CD14-positive monocyte (primary cell): Measurements from ENCODE around the gene WDFY4. TPM values are rescaled to one million over a fixed set of nuclear protein-coding genes. Genes with fewer than 3 reads are reported as not detected.
A peak's percentile ranks its signal among the peaks of the same experiment; 100 is the strongest.

Experiments used
- DNase-seq, 3 donors: peaks; one replicate each; pipeline ENCODE4 v3.0.0-alpha.2; 2011 to 2022
- H2AFZ ChIP-seq: 2 replicates; pipeline ENCODE4 v1.6.0; 2012; ENCODE audit warnings: mild to moderate bottlenecking, low read depth, low read length, inconsistent platforms; ENCODE audit not compliant: insufficient read depth, poor library complexity, severe bottlenecking
- H3K27ac ChIP-seq, 2 donors: 1 replicate in 1 of 2; 2 replicates in 1 of 2; pipeline ENCODE4 v1.5.1; 2012 to 2013; ENCODE audit warnings: low read length in 2 of 2, control low read depth in 1 of 2, inconsistent platforms in 1 of 2, low read depth in 1 of 2, mild to moderate bottlenecking in 1 of 2
- H3K27me3 ChIP-seq, 2 donors: one replicate each; pipeline versions ENCODE4 v1.6.0 to v1.6.1; 2011 to 2013; ENCODE audit warnings: low read length in 2 of 2; ENCODE audit not compliant: control insufficient read depth in 2 of 2, insufficient read depth in 2 of 2
- H3K36me3 ChIP-seq, 2 donors: replicated peaks in 1 of 2; 1 replicate in 1 of 2; 2 replicates in 1 of 2; pipeline versions ENCODE4 v1.5.1 to v1.6.1; 2012 to 2013; ENCODE audit warnings: low read length in 2 of 2, control low read depth in 1 of 2, inconsistent platforms in 1 of 2, mild to moderate bottlenecking in 1 of 2; ENCODE audit not compliant: insufficient read depth in 2 of 2, control insufficient read depth in 1 of 2
- H3K4me1 ChIP-seq, 2 donors: 1 replicate in 1 of 2; 2 replicates in 1 of 2; pipeline versions ENCODE4 v1.5.1 to v1.6.1; 2012 to 2013; ENCODE audit warnings: low read length in 2 of 2, control low read depth in 1 of 2, inconsistent platforms in 1 of 2, mild to moderate bottlenecking in 1 of 2, moderate library complexity in 1 of 2; ENCODE audit not compliant: insufficient read depth in 2 of 2, control insufficient read depth in 1 of 2
- H3K4me2 ChIP-seq: replicated peaks from 2 replicates; pipeline ENCODE3; 2012; ENCODE audit warnings: low read length, moderate library complexity, mild to moderate bottlenecking; ENCODE audit not compliant: poor library complexity, severe bottlenecking; ENCODE audit errors: extremely low read depth
- H3K4me3 ChIP-seq, 3 experiments: fragments of 200-600 bp in 1 of 3; sonication (generic) in 1 of 3; replicated peaks in 1 of 3; 1 replicate in 2 of 3; 2 replicates in 1 of 3; pipeline ENCODE4 v1.5.1; 2011 to 2013; ENCODE audit warnings: low read length in 3 of 3, mild to moderate bottlenecking in 3 of 3, control low read depth in 2 of 3, low read depth in 2 of 3, inconsistent platforms in 1 of 3, moderate library complexity in 1 of 3
- H3K79me2 ChIP-seq: 2 replicates; pipeline ENCODE4 v1.6.0; 2012; ENCODE audit warnings: mild to moderate bottlenecking, control low read depth, inconsistent platforms, low read length, moderate library complexity; ENCODE audit not compliant: insufficient read depth
- H3K9ac ChIP-seq: 2 replicates; pipeline ENCODE4 v1.6.0; 2017; ENCODE audit warnings: low read length, mild to moderate bottlenecking; ENCODE audit not compliant: insufficient read depth, poor library complexity, severe bottlenecking
- H3K9me3 ChIP-seq, 2 donors: replicated peaks in 1 of 2; 1 replicate in 1 of 2; 2 replicates in 1 of 2; pipeline versions ENCODE4 v1.5.1 to v1.6.1; 2012 to 2013; ENCODE audit warnings: low read length in 2 of 2, control low read depth in 1 of 2; ENCODE audit not compliant: control insufficient read depth in 1 of 2, insufficient read depth in 1 of 2
- H4K20me1 ChIP-seq: 2 replicates; pipeline ENCODE4 v1.6.0; 2012; ENCODE audit warnings: mild to moderate bottlenecking, low read length, control low read depth, moderate library complexity; ENCODE audit not compliant: insufficient read depth
- H3K27ac Mint-ChIP-seq, 7 donors: one replicate each; pipeline ENCODE4 v1.8.0; 2020; ENCODE audit warnings: mild to moderate bottlenecking in 7 of 7, mixed read lengths in 7 of 7, moderate library complexity in 6 of 7, inconsistent platforms in 2 of 7
- H3K27me3 Mint-ChIP-seq, 3 donors: one replicate each; pipeline ENCODE4 v1.8.0; 2021 to 2022; ENCODE audit warnings: low read depth in 3 of 3, mild to moderate bottlenecking in 3 of 3, mixed read lengths in 3 of 3, moderate library complexity in 3 of 3, inconsistent platforms in 1 of 3
- H3K36me3 Mint-ChIP-seq, 2 donors: one replicate each; pipeline ENCODE4 v1.8.0; 2020; ENCODE audit warnings: mixed read lengths in 2 of 2, inconsistent platforms in 1 of 2, mild to moderate bottlenecking in 1 of 2
- H3K4me1 Mint-ChIP-seq: one replicate; pipeline ENCODE4 v1.8.0; 2020; ENCODE audit warnings: mild to moderate bottlenecking, mixed read lengths
- H3K4me3 Mint-ChIP-seq, 2 donors: one replicate each; pipeline ENCODE4 v1.8.0; 2020; ENCODE audit warnings: mild to moderate bottlenecking in 2 of 2, mixed read lengths in 2 of 2, moderate library complexity in 1 of 2
- H3K9me3 Mint-ChIP-seq, 7 donors: one replicate each; pipeline ENCODE4 v1.8.0; 2020 to 2022; ENCODE audit warnings: mixed read lengths in 7 of 7, mild to moderate bottlenecking in 6 of 7, moderate library complexity in 6 of 7, inconsistent platforms in 2 of 7
- WGBS: methylation state at CpG from one replicate; pipeline ENCODE4 v1.1.5; 2013; ENCODE audit warnings: missing lambda C conversion rate; ENCODE audit not compliant: insufficient coverage; 5-methylcytosine and 5-hydroxymethylcytosine counted together
- intact Hi-C, 2 donors: fragments of 100-400 bp; cut with micrococcal nuclease; formaldehyde crosslinking; loops; one replicate each; pipeline versions ENCODE4 v1.15.0 to v1.15.1; 2023
- polyA plus RNA-seq, 3 donors: library from polyadenylated mRNA; depleted of rRNA in 1 of 3; unstranded in 2 of 3; stranded (reverse) in 1 of 3; fragments of 300-500 nt in 2 of 3; fragments of >200 nt in 1 of 3; fragmentation: Illumina TruSeq in 2 of 3; gene quantifications; 1 replicate in 2 of 3; 2 replicates in 1 of 3; pipeline ENCODE4 v1.2.3, GENCODE V29; 2012 to 2021
- TF ChIP-seq, protein P1 (sequence below): fragments of 200-600 bp; IDR thresholded peaks from one replicate; pipeline ENCODE4 v1.8.0; 2022; ENCODE audit warnings: antibody characterized with exemption, mild to moderate bottlenecking

WDFY4 gene
- polyA plus RNA-seq, 3 donors = 7.5 to 36.1 (median 9.8) TPM

DNA sequence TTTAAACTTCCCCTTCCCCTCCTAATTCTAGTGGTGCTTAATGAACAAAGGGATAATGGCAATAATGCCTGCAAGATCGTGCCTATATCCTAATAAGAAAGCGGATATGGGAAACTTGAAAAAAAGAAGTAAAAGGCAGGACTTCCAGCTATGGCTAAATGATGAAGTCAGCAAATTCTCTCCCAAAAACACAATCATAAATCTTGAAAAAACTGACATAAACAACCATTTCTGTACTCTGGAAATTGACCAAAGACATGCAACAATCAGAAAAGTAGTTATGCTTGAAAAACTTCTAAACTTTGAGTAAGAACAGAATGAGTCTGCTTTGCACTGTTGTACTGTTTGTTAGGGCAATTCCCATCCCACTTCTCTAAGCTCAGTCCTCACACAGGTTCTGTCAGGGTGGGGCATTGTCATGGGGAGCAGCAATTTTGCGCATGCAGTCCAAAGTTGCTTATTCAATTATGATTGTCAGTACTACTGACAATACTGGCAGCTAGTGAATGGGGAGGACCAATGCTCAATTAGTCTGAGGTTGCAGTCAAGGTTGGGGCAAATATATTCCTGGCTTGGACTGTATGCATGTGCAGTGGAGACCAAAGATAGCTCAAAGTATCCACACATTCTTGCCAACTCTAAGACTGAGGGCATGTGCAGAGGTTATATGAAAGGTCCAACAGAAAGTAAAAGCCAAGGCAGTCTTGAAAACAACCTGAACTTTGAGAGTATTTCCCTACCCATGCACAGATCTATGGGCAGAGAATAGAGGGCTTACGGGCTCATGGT lies 45.7 kb upstream of the WDFY4 start:
- peak overlapping the region in 1 of 2 donors; percentile 67 for H3K4me3 Mint-ChIP-seq
- no peaks in the 10 kb centered on the region for H3K79me2 ChIP-seq
- intact Hi-C loops = loop anchor here in 1 of 2 donors (2.0 kb wide), 1 partner anchor 14 kb away; no protein-coding TSS in a partner anchor
- H3K4me3 ChIP-seq = peak overlapping the region in 2 of 3 experiments; percentile 20 to 44
- H3K9me3 Mint-ChIP-seq = peaks cover 7 to 25% (median 14%) of the 10 kb centered on the region in 7 donors
- no peaks in the 10 kb centered on the region for H4K20me1 ChIP-seq
- H3K4me2 ChIP-seq = peak overlapping the region; percentile 50
- no peaks in the 10 kb centered on the region for H3K27me3 ChIP-seq
- WGBS = no CpG with 5 or more reads among the region's 4 CpGs
- H3K4me1 ChIP-seq = peaks cover 61 to 64% of the 10 kb centered on the region in 2 donors
- no peaks in the 10 kb centered on the region for H3K9me3 ChIP-seq
- TF ChIP-seq, protein P1, sequence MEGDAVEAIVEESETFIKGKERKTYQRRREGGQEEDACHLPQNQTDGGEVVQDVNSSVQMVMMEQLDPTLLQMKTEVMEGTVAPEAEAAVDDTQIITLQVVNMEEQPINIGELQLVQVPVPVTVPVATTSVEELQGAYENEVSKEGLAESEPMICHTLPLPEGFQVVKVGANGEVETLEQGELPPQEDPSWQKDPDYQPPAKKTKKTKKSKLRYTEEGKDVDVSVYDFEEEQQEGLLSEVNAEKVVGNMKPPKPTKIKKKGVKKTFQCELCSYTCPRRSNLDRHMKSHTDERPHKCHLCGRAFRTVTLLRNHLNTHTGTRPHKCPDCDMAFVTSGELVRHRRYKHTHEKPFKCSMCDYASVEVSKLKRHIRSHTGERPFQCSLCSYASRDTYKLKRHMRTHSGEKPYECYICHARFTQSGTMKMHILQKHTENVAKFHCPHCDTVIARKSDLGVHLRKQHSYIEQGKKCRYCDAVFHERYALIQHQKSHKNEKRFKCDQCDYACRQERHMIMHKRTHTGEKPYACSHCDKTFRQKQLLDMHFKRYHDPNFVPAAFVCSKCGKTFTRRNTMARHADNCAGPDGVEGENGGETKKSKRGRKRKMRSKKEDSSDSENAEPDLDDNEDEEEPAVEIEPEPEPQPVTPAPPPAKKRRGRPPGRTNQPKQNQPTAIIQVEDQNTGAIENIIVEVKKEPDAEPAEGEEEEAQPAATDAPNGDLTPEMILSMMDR = no peak
- peaks cover 63% of the 10 kb centered on the region for H3K4me1 Mint-ChIP-seq
- H3K27me3 Mint-ChIP-seq = peaks cover 18 to 24% (median 19%) of the 10 kb centered on the region in 3 donors
- H3K27ac ChIP-seq = peak overlapping the region in 1 of 2 donors; percentile 62
- peaks cover 10 to 11% of the 10 kb centered on the region in 2 donors for H3K36me3 Mint-ChIP-seq
- no peak overlapping the region for H2AFZ ChIP-seq
- peak overlapping the region; percentile 68 to 93 (median 82) for H3K27ac Mint-ChIP-seq
- H3K36me3 ChIP-seq = no peaks in the 10 kb centered on the region
- H3K9ac ChIP-seq = no peak overlapping the region
- DNase-seq = peak in 2 of 3 donors; percentile 23 to 41

DNA sequence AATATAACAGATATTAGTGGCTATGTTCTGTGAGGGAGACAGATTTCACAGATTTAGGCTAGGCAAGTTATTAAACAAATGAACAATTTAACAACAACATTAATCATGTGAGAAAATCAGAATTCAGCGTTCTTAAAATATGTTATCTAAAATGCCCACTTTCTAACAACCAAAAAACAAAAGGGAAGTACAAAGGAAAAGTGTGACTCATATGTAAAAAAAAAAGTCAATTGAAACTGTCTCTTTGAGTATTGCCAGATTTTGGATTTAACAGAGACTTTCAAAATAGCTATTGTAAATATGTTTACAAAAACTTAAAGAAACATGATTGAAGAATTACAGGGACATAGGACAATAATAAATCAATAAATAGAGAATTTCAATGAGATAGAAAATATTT lies 45.0 kb upstream of the WDFY4 start:
- intact Hi-C loops = loop anchor here in 1 of 2 donors (2.0 kb wide), 1 partner anchor 15 kb away; no protein-coding TSS in a partner anchor
- peak in 2 of 3 donors; percentile 70 to 74 for DNase-seq
- Histone ChIP-seq H3K9ac (no peak overlapping the region), H3K9me3 (no peaks in the 10 kb centered on the region), H3K4me2 (peak overlapping the region; percentile 50), H3K4me1 (peaks cover 54 to 57% of the 10 kb centered on the region in 2 donors), H3K36me3 (no peaks in the 10 kb centered on the region), H3K79me2 (no peaks in the 10 kb centered on the region), H3K27ac (peak overlapping the region in 1 of 2 donors; percentile 62), H4K20me1 (no peaks in the 10 kb centered on the region), H3K27me3 (no peaks in the 10 kb centered on the region), H2AFZ (no peak overlapping the region), H3K4me3 (peak overlapping the region in 2 of 3 experiments; percentile 20 to 44)
- Mint-ChIP-seq H3K27ac (peak overlapping the region; percentile 68 to 93 (median 82)), H3K9me3 (peaks cover 7 to 25% (median 14%) of the 10 kb centered on the region in 7 donors), H3K4me3 (peak overlapping the region in 1 of 2 donors; percentile 67), H3K4me1 (peaks cover 56% of the 10 kb centered on the region), H3K27me3 (peaks cover 19 to 23% (median 20%) of the 10 kb centered on the region in 3 donors), H3K36me3 (peaks cover 10 to 11% of the 10 kb centered on the region in 2 donors)
- TF ChIP-seq, protein P1 = no peak
- WGBS = no CpG with 5 or more reads among the region's 1 CpG
